GM18909 (cell line): ENCODE results near the gene DDO.
"Not testable (repeated sequence)": the region's sequence is repeated elsewhere in the genome, so short reads cannot be mapped to it uniquely, and the experiment has no call there.

Experiments
- ATAC-seq: cut with Tn5 transposase; IDR thresholded peaks from one replicate; pipeline ENCODE4 v1.9.1; 2021; ENCODE audit warnings: mild to moderate bottlenecking; ENCODE audit not compliant: unreplicated experiment, poor library complexity

DDO gene, protein sequence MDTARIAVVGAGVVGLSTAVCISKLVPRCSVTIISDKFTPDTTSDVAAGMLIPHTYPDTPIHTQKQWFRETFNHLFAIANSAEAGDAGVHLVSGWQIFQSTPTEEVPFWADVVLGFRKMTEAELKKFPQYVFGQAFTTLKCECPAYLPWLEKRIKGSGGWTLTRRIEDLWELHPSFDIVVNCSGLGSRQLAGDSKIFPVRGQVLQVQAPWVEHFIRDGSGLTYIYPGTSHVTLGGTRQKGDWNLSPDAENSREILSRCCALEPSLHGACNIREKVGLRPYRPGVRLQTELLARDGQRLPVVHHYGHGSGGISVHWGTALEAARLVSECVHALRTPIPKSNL

DNA sequence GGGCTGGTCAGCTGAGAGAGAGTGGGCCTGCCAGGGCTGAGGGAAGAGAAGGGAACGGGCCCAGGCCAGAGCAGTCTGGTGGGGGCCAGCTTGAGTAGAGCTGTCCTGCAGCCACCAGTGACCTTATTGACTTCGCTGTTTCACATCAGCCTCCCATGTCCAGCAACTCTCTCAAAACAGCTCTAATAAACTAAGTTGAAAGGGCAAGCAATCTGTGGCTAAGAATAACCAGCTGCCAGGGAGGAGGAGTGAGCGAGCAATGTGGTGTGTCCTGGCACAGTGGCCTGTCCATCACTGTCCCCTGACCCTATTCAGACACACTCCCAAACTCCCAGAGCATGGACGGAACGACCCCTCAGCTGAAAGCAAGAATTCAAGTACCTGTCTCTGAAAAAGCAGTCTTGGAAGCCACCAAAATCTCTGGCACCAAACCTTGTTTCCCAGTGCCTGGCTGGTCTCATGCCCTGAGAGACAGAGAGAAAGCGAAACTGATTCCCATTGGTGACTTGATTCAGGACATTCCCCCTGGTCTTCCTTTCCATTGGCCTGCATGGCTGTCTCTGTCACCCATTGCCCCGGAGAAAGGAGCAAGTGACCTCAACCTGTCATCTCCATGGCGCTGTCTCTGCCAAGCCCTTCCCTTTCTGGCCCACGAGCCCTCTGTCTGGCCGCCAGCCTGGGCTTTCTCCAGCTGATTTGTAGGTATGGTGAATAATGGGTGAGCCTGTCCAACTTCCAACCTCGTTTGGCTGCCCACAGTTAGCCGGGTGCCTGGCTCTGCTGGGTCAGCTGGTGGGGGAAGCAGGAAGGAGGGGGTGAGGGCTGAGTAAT is at the start of gene DDO:
Gene DDO (minus strand): TSS at position 490 of the 831 bp plus-strand sequence. CDS start 2,113 bp downstream, outside the sequence.
- ATAC-seq = no peak

DNA sequence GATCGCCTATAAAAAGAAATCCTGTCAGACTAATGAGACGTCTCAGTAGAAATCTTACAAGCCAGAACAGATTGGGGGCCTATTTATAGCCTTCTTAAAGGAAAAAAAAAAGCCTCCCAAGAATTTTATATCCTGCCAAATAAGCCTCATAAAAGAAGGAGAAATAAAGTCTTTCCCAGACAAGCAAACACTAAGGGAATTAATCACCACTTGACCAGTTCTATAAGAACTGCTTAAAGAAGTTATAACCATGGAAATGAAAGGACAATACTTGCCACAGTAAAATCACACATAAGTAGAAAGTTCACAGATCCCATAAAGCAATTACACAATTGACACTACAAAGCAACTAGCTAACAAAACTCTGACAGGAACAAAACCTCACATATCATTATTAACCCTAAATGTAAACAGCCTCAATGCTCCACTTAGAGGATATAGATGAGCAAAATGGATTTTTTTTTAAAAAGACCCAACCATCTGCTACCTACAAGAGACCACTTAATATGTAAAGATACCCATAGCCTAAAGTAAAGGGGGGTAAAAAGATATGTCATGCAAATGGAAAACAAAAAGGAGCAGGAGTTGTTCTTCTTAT is 47.6 kb upstream of the DDO start:
- ATAC-seq = no peak

- no peak for ATAC-seq
Measured at GRCh38 chr6:110461376-110461775, 46.0 kb upstream of the DDO start.

DNA sequence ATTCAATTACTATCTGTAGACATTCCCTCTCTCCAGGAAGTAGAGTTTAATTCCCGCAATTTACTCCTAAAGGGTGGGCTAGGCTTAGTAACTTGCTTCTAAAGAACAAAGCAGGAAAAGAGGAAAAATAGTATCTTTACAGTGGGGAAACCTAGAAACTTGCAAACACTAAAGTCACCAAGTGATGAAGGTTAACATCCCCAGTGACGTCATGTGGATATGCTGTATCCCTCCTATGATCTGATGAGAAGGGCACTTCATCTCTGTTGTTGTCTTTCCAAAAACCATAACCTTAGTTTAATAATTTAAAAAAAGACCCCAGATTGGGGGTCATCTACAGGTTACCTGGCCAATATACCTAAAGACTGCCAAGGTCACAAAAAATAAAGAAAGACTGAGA is 43.8 kb upstream of the DDO start:
- no peak for ATAC-seq

DNA sequence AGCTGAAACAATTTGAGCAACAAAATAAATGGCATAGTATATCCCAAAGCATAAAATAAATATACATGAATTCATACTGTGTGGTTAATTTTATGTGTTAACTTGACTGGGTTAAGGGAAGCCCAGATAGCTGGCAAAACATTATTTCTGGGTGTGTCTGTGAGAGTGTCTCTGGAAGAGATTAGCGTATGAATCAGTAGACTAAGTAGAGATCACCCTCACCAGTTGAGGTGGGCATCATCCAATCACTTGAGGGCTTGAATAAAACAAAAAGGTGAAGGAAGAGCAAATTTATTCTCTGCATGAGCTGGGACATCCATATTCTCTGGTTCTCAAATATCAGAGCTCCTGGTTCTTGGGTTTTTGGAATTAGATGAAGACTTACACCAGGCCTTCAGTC is 43.1 kb upstream of the DDO start:
- ATAC-seq = no peak

- not testable (repeated sequence) for ATAC-seq
Measured at GRCh38 chr6:110457567-110458175, 42.3 kb upstream of the DDO start.

- ATAC-seq = no peak
Measured at GRCh38 chr6:110456694-110457093, 41.3 kb upstream of the DDO start.

GRCh38 chr6:110449541-110449895 is 34.1 kb upstream of the DDO start:
- ATAC-seq = no peak

DNA sequence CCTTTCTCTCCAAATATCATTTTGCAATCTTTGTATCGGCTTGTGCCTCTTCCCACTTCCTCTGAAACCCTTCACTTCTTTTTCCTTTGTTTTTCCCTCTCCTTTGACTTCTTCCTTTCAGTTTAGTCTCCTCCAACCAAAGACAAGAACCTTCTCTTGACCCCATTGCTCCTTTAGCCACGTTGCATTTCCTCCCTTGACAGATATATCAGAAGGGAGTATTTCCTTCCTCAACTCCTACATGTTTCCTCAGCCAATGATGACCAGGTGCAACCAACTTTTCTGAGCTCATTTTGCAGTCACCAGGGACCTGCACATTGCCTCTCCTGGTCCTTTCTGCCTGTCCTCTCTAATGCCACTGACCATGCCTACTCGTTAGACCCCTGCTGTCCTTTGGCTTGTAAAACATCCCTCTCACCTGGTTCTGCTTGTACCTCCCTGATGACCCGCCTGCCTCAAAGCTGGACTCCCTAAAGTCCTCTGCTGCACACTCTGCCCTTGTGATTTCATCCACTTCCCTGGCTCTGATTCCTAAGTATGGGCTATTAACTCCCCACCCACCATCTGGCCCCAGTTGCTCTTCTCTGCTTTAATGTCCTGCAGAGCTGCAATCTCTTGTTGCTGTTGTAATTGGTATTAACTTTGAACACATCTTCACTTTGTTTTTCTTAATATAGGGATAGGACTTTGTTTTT is 33.6 kb upstream of the DDO start:
- no peak for ATAC-seq

DNA sequence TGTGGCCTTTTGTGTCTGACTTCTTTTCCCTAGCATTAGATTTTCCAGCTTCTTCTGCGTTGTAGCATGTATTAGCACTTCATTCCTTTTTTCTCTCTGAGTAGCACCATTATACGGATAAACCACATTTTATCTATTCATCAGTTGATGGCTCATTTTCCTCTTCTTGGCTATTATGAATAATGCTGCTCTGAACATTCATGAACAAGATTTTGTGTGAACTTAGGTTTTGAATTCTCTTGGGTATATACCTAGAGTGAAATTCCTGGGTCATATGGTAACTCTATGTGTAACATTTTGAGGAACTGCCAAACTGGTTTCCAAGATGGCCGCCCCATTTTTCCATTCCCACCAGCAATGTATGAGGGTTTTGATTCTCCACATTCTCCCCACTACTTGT is 32.4 kb upstream of the DDO start:
- ATAC-seq = no peak

DNA sequence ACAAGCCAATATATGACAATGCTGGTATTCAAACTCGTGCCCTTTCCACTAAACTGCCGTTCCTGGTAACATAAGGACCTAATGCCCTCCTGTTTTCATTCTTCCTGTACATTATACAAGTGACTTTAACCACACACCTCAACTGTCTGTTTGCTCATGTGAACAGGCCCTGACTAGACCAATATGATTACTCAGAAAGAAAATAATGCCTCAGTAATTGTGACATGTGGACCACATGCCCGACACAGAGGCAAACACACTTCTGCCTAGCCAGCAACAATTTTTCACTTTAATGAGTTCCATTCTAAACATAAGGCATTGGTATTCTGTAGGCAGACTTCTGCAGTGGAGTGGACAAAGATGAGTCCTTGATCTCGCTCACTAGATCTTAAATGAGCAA is 31.0 kb upstream of the DDO start:
- ATAC-seq = no peak

GRCh38 chr6:110440026-110440425 is 24.7 kb upstream of the DDO start:
- ATAC-seq = no peak

GRCh38 chr6:110439356-110439755 is 24.0 kb upstream of the DDO start:
- ATAC-seq = no peak

DNA sequence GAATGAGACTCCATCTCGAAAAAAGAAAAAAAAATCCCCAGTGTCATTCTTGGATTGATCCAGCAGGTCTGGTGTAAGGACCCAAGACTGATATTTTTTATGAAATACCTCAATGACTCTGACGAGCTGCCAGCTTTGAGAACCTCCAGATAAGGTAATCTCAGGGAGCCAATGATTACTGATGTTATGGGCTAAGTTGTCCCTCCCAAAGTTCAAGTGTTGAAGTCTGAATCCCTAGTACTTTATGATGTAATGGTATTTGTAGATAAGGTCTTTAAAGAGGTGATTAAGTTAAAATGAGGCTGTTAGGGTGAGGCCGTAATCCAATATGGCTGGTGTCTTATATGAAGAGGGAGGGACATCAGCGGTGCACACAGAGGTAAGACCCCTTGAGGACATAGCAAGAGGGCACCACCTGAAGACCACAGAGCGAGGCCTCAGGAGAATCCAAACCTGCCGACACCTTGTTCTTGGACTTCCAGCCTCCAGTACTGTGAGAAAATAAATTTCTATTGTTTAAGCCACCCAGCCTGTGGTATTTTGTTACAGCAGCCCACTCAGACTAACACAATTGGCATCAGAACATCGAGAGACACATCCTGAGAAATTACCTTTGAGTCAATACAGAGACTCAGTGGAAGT is 19.7 kb upstream of the DDO start:
- no peak for ATAC-seq

GRCh38 chr6:110432285-110432900 is 17.0 kb upstream of the DDO start:
- ATAC-seq = no peak

GRCh38 chr6:110430741-110431140 is 15.4 kb upstream of the DDO start:
- ATAC-seq = no peak

- no peak for ATAC-seq
Measured at GRCh38 chr6:110430236-110430635, 14.9 kb upstream of the DDO start.

DNA sequence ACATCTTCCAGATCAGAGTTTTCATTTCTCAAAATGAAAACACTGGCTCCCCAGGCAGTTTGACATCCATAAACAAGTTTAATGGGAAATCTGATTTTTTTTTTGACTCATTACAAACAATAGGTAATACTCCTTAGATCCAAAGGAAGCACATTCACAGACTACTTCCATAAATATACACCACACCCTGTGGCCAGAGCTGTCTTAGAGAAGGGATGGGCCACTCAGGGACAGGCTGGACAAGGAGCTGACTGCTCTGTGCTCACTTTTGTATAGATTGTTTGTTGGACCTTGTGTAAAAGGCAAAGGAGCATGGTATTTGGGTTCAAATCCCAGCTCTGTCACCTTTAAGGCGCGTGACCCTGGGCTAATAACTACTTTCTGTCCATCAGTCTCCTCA is 12.8 kb upstream of the DDO start:
- ATAC-seq = no peak

DNA sequence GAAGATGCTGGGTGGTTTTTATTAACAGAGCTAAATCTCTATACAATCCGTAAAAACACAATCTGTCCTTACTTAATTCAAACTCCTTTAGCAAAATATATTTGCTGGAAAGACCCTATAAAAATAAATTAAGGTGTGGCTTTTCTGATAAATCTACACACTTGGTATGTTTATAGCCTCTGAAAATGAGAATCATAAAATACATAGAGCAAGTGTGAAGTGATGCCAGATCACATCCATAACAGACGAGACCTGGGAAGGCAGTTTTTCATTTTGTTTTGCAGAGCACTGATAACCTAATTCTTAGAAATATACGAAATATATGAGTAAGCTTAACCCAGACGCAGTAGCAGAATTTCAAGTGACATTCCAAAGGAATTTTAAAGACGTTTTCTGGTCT is 10.4 kb upstream of the DDO start:
- ATAC-seq = no peak

- no peak for ATAC-seq
Measured at GRCh38 chr6:110422444-110422822, 7.1 kb upstream of the DDO start.
